Upper lobe of left lung (tissue), 6 donors: ENCODE data around the gene MCTS1. TPM values are rescaled to one million over a fixed set of nuclear protein-coding genes. Genes with fewer than 3 reads are reported as not detected.
A peak's percentile ranks its signal among the peaks of the same experiment; 100 is the strongest.

Experiments
- ATAC-seq, 2 donors: fragments of 200-7000 bp; cut with Tn5 transposase; one replicate each; pipeline ENCODE4 v1.9.1; 2022; ENCODE audit warnings: mild to moderate bottlenecking in 2 of 2, moderate library complexity in 2 of 2; ENCODE audit not compliant: low FRiP score in 2 of 2
- DNase-seq, 2 donors: peaks; one replicate each; pipeline ENCODE4 v3.0.0-alpha.2; 2019 to 2020
- H3K27ac ChIP-seq, 4 donors: fragments of 200-600 bp; sonication (generic); one replicate each; pipeline ENCODE4 v1.5.1; 2016 to 2019
- H3K27me3 ChIP-seq, 4 donors: fragments of 200-600 bp; sonication (generic); one replicate each; pipeline ENCODE4 v1.5.1; 2017 to 2019
- H3K36me3 ChIP-seq, 4 donors: fragments of 200-600 bp; sonication (generic); one replicate each; pipeline ENCODE4 v1.5.1; 2016 to 2019
- H3K4me1 ChIP-seq, 4 donors: fragments of 200-600 bp; sonication (generic); one replicate each; pipeline ENCODE4 v1.5.1; 2018 to 2019
- H3K4me3 ChIP-seq, 4 donors: fragments of 200-600 bp; sonication (generic); one replicate each; pipeline ENCODE4 v1.5.1; 2017 to 2019; ENCODE audit warnings: mild to moderate bottlenecking in 2 of 4, moderate library complexity in 1 of 4
- H3K9me3 ChIP-seq, 4 donors: fragments of 200-600 bp; sonication (generic); one replicate each; pipeline ENCODE4 v1.5.1; 2018 to 2019
- EP300 ChIP-seq, 4 donors: sonication (generic); formaldehyde crosslinking; IDR thresholded peaks; one replicate each; pipeline ENCODE4 v1.5.1; 2017; ENCODE audit warnings: antibody characterized with exemption in 4 of 4, control low read depth in 2 of 4
- POLR2A ChIP-seq, 4 donors: fragments of 450-650 bp; IDR thresholded peaks; one replicate each; pipeline ENCODE4 v1.5.1; 2016 to 2017; ENCODE audit warnings: antibody characterized with exemption in 4 of 4, mild to moderate bottlenecking in 2 of 4
- POLR2AphosphoS5 ChIP-seq, 2 donors: sonication (generic); formaldehyde crosslinking; IDR thresholded peaks; one replicate each; pipeline ENCODE4 v1.5.1; 2017; ENCODE audit warnings: antibody characterized with exemption in 2 of 2
- WGBS, 2 donors: methylation state at CpG; one replicate each; pipeline ENCODE4 v1.1.5; 2017 to 2018; 5-methylcytosine and 5-hydroxymethylcytosine counted together
- total RNA-seq, 6 donors: library from RNA; depleted of rRNA in 4 of 6; stranded (reverse); fragments of >200 nt in 4 of 6; gene quantifications; one replicate each; pipeline versions ENCODE4 v1.1.0 to v1.2.1, GENCODE V29; 2016 to 2021
- TF ChIP-seq, protein P1 (sequence below), 6 experiments: fragments of 450-650 bp in 4 of 6; fragments of 200-600 bp in 2 of 6; sonication (generic) in 2 of 6; IDR thresholded peaks; one replicate each; pipeline ENCODE4 v1.5.1; 2016 to 2019; ENCODE audit warnings: antibody characterized with exemption in 6 of 6
- donor health status: DM: no; HTN: no; CAD: no; lungs with moderate emphysema.
- donor health status: DM: no; HTN: yes; CAD: no; lungs with severe emphysema.

Gene MCTS1
- total RNA-seq, 6 donors from 2014 or later, result 4.8 to 28.3 (median 22.1) TPM

DNA sequence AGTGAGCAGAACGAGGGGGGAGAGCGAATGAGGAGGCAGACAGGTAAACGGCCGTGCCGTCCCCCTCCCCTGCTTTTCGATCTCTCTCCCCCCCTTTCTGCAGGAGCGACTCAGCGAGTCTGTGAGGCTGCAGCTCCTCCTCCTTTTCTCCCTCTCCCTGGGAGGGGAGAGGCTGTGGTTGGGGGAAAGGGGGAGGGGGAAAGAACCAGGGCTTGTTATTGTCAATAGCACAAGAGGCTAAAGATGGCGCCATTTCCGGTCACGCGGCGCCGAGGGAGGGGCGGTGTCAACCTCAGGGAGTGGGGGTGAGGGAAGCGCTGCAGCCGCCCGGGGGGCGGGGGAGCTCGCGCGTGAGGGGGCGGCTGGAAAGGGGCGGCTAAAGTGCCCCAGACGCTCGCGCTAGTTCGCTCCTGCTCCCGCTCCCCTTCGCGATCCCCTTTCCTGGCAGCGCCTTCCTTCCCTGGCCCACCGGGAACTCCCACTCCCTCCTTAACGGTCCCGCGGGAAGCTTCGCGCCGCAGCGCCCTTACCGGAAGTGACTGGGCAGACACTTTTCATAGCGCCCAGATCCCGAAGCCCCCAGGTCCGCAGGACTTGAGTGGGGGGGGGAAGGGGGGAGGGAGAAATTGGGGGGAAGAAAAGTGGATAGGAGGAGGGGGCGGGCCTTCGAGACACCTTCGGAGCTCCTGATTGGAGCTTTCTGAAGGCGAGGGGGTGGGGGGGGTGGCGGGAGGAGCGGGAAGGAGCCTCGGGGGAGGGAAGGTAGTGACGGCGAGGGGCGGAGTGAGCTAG, 42.9 kb upstream of the MCTS1 start, which contains the start of gene CUL4B:
Gene CUL4B (minus strand): TSS at position 121 of the 792 bp plus-strand sequence. CDS start 324 bp downstream, outside the sequence.
- TF ChIP-seq POLR2AphosphoS5 (IDR thresholded peaks at IDR 0.05) (peak; percentile 48 to 76), EP300 (IDR thresholded peaks at IDR 0.05) (peak in 1 of 4 donors; percentile 54), POLR2A (IDR thresholded peaks at IDR 0.05) (peak in 1 of 4 donors; percentile 75)
- TF ChIP-seq, protein P1, sequence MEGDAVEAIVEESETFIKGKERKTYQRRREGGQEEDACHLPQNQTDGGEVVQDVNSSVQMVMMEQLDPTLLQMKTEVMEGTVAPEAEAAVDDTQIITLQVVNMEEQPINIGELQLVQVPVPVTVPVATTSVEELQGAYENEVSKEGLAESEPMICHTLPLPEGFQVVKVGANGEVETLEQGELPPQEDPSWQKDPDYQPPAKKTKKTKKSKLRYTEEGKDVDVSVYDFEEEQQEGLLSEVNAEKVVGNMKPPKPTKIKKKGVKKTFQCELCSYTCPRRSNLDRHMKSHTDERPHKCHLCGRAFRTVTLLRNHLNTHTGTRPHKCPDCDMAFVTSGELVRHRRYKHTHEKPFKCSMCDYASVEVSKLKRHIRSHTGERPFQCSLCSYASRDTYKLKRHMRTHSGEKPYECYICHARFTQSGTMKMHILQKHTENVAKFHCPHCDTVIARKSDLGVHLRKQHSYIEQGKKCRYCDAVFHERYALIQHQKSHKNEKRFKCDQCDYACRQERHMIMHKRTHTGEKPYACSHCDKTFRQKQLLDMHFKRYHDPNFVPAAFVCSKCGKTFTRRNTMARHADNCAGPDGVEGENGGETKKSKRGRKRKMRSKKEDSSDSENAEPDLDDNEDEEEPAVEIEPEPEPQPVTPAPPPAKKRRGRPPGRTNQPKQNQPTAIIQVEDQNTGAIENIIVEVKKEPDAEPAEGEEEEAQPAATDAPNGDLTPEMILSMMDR (IDR thresholded peaks at IDR 0.05), result no peak
- Histone ChIP-seq H3K27me3 (no peaks in the 10 kb centered on the region), H3K4me1 (peaks cover 0 to 11% (median 5%) of the 10 kb centered on the region in 4 donors), H3K36me3 (no peaks in the 10 kb centered on the region), H3K4me3 (peak within 1 kb of the TSS; percentile 45 to 70 (median 59)), H3K27ac (peak within 1 kb of the TSS; percentile 96 to 98 (median 97)), H3K9me3 (no peaks in the 10 kb centered on the region)
- ATAC-seq, result peak; percentile 97 to 98
- 1 to 43% methylated on average over 19 to 32 of the region's 54 CpGs for WGBS, 2 donors
- peak; percentile 92 to 98 for DNase-seq

DNA sequence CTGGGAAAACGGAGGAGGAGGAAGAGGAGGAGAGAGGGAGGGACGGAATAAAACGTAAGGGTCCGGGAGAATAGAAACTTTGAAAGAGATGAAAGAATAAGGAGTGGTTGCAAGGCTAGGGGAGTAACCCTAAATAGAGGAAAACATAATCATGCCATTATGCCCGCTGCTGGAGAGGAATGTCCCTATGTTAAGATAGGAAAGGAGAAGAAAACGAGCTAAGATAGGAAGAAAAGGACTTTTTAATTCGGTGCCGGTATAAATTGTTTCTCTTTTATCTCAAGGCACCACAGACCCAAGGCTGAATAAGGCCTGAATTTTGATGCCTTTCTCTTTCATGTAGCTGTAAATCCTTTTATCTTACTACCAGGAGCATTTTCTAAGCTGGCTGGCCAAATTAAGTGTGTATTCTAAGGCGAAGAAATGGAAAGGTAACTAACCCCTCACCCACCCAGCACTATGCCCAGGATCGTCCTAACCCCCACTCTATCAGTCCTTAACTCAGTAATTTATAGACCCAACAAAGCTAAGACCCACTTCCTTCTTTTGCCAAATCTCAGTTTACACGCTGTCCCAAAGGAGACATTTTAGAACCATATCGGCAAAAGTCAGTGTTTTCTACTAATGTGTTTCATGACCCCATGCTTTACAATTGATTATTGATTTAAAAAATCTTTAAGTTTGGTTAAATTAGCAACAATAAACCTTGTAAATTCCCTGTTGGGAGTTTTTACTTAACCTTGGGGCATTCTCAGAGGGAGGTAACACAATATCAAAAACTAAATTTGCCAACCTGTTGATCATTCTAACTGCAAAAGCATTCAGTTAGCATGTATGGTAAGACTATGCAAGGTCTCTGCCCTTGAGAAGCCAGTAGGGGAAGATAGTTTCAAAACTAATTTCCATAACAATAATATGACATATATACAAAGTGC, 42.0 kb upstream of the MCTS1 start:
- peak in 1 of 2 donors; percentile 4 for TF ChIP-seq POLR2AphosphoS5 (IDR thresholded peaks at IDR 0.05)
- no peak for TF ChIP-seq EP300 (IDR thresholded peaks at IDR 0.05)
- TF ChIP-seq POLR2A (IDR thresholded peaks at IDR 0.05), result no peak
- Histone ChIP-seq H3K36me3 (no peaks in the 10 kb centered on the region), H3K27ac (peak overlapping the region; percentile 96 to 98 (median 97)), H3K4me3 (peak overlapping the region in 3 of 4 donors; percentile 55 to 70 (median 63)), H3K27me3 (no peaks in the 10 kb centered on the region), H3K9me3 (no peaks in the 10 kb centered on the region), H3K4me1 (peaks cover 0 to 11% (median 5%) of the 10 kb centered on the region in 4 donors)
- WGBS, 2 donors, result 4 to 40% methylated on average over 12 of the region's 12 CpGs
- DNase-seq, result no peak
- ATAC-seq, result no peak

DNA sequence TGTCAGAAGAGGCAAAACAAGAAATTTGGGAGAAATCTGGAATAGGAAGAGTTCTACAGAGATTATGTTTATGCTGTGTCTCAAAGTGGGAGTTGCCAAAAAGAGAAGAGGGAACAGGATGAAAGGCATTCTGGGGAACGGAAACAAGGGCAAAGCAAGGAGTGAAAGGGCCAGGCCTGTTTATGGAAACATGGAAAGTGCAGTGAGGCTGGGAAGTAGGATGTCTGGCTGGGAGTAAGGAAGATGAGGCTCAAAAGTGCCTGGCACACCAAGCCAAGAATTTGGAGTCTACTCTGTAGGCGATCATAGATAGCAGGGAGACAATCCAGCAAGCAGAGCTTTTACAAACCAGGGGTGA, 41.4 kb upstream of the MCTS1 start:
- TF ChIP-seq EP300 (IDR thresholded peaks at IDR 0.05), result no peak
- TF ChIP-seq POLR2AphosphoS5 (IDR thresholded peaks at IDR 0.05), result no peak
- TF ChIP-seq, protein P1 (IDR thresholded peaks at IDR 0.05), result no peak
- TF ChIP-seq POLR2A (IDR thresholded peaks at IDR 0.05), result no peak
- ATAC-seq (no peak), DNase-seq (no peak)
- Histone ChIP-seq H3K36me3 (no peaks in the 10 kb centered on the region), H3K4me1 (peaks cover 0 to 11% (median 5%) of the 10 kb centered on the region in 4 donors), H3K9me3 (no peaks in the 10 kb centered on the region), H3K27me3 (no peaks in the 10 kb centered on the region), H3K27ac (peak overlapping the region; percentile 16 to 98 (median 96)), H3K4me3 (no peak overlapping the region)
- 43 to 67% methylated on average over 2 of the region's 2 CpGs for WGBS, 2 donors

DNA sequence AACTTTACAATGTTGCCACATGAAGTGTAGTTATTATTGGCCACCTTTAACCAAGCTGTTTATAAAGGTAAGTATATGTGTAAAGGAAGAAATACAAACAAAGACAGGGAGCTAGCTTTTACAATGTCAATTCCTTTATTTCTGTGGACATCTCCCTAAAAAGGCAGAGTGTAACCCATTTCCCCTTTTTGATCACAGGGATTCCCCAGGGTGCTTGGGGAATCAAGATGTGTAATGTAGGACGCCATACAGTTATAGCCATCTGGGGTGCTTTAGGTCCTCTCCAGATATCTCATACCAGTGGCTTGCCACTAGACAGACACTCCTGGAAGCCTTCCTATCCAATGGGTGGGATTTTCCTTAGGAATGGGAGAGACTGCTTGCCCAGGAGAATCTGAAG, 39.0 kb upstream of the MCTS1 start:
- 65 to 80% methylated on average over 1 of the region's 1 CpG for WGBS, 2 donors
- peaks cover 0 to 8% (median 3%) of the 10 kb centered on the region in 4 donors for H3K4me1 ChIP-seq

More for the DNA sequence above, 39.0 kb upstream of the MCTS1 start:
- DNase-seq (no peak), ATAC-seq (no peak)
- TF ChIP-seq EP300 (IDR thresholded peaks at IDR 0.05), result no peak
- TF ChIP-seq, protein P1 (IDR thresholded peaks at IDR 0.05), result no peak
- TF ChIP-seq POLR2AphosphoS5 (IDR thresholded peaks at IDR 0.05), result no peak
- Histone ChIP-seq H3K27ac (no peak overlapping the region), H3K9me3 (no peaks in the 10 kb centered on the region), H3K4me3 (no peak overlapping the region), H3K36me3 (no peaks in the 10 kb centered on the region), H3K27me3 (no peaks in the 10 kb centered on the region)
